Activated T-helper 2 cell treated with anti-CD3 and anti-CD28 coated beads, Interferon-gamma antibody, Interleukin-2, Interleukin-4, amounts not matched to agents 10 μg/mL and 5 μg/mL and 100 μg/mL, durations not matched to agents 14 hours and 24 hours and 36 hours (primary cell): ENCODE results near the gene SLC35B1. TPM values are rescaled to one million over a fixed set of nuclear protein-coding genes. Genes with fewer than 3 reads are reported as not detected.

ENCODE experiments used
- DNase-seq: peaks from one replicate; pipeline ENCODE4 v3.0.0; 2021; ENCODE audit warnings: low spot score
- H3K27ac Mint-ChIP-seq: one replicate; pipeline ENCODE4 v1.8.0; 2021; ENCODE audit warnings: mixed read lengths
- H3K27me3 Mint-ChIP-seq: one replicate; pipeline ENCODE4 v1.8.0; 2021; ENCODE audit warnings: low read depth, mixed read lengths
- H3K36me3 Mint-ChIP-seq: one replicate; pipeline ENCODE4 v1.8.0; 2021; ENCODE audit warnings: low read depth, mixed read lengths
- H3K4me1 Mint-ChIP-seq: one replicate; pipeline ENCODE4 v1.8.0; 2021; ENCODE audit warnings: low read depth, mixed read lengths
- H3K4me3 Mint-ChIP-seq: one replicate; pipeline ENCODE4 v1.8.0; 2021; ENCODE audit warnings: low read depth, mild to moderate bottlenecking, moderate library complexity, mixed read lengths
- H3K9me3 Mint-ChIP-seq: one replicate; pipeline ENCODE4 v1.8.0; 2021; ENCODE audit warnings: mixed read lengths
- intact Hi-C: fragments of 100-400 bp; cut with micrococcal nuclease; formaldehyde crosslinking; loops from one replicate; pipeline ENCODE4 v1.15.1; 2023
- total RNA-seq: library from RNA; stranded (reverse); gene quantifications from 2 replicates; pipeline ENCODE4 v1.2.3, GENCODE V29; 2022

SLC35B1 gene
- total RNA-seq, 1 donor from 2014 or later = 75.7 TPM

DNA sequence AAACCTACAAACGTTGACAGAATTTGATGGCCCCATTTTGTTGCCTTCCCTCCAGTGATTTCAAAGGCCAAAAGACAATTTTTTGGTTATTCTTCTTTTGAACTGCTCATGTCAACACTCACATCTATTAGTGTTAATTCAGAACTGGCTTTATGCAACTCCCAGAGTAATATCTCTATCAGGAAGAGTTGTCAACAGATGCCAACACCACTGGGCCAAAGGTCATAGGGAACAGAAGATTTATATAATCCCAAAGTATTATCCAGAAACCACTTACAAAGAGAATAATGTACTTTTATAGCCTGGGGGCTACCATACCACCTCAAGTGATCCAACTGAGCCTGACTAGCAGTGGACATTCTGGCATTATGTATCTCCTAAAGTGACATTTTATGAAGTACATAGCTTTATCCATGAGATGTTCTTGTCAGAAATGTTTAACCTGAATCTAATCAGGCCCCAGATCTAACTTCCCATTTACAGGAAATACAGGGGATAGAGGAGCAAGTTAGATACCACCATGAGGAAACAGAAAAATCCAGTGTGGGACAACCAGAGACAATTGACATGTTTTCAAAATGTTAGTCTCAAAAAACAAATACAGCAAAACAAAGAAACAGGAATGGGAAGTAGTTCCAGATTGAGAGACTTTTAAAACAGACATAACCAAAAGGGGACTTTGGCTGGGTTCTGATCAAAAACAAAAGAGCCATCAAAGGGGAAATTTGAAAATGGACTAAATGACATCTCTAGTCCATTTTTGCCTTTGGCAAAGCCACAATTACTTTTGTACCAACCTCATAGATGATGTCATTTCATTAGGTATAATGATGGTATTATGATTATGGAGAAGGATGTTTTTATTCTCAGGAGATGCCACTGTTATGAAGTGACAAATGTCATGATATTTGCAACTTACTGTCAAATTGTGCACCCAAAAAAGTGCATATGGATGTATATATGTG, 37.7 kb upstream of the SLC35B1 start:
- intact Hi-C loops = loop anchor here (10.0 kb wide), 1 partner anchor 551 kb away; no protein-coding TSS in a partner anchor
- Mint-ChIP-seq H3K27me3 (no peaks in the 10 kb centered on the region), H3K27ac (peak overlapping the region; percentile 69), H3K4me3 (peak overlapping the region; percentile 66), H3K9me3 (no peaks in the 10 kb centered on the region), H3K36me3 (peaks cover 21% of the 10 kb centered on the region), H3K4me1 (peaks cover 81% of the 10 kb centered on the region)
- DNase-seq = no peak

DNA sequence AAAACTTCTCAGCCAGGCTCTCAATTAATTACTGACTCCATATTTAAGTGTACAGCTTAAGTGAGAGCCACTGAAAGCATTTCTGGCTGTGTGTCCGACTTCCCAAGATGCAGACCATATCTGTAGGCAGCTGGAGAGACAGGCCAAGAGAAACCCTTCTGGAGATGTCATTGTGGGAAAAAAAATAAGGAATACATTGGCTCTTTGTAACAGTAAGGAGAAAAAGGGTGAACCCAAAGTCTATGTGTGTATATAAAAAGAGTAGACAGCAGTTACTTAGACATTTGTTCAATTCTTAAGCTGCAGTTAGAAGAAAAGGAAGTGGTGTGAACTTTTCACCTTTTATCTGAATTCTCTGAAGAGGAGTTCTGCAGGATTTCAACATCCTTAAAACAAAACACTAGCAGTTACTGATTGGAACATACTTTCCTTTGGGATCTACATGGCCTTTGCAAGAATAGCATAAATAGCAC, 34.4 kb upstream of the SLC35B1 start:
- no peak for DNase-seq
- Mint-ChIP-seq H3K9me3 (no peaks in the 10 kb centered on the region), H3K4me1 (peaks cover 78% of the 10 kb centered on the region), H3K4me3 (peak overlapping the region; percentile 79), H3K36me3 (peaks cover 17% of the 10 kb centered on the region), H3K27me3 (no peaks in the 10 kb centered on the region), H3K27ac (peak overlapping the region; percentile 96)
- intact Hi-C loops = loop anchor here (10.0 kb wide), 1 partner anchor 547 kb away; no protein-coding TSS in a partner anchor

DNA sequence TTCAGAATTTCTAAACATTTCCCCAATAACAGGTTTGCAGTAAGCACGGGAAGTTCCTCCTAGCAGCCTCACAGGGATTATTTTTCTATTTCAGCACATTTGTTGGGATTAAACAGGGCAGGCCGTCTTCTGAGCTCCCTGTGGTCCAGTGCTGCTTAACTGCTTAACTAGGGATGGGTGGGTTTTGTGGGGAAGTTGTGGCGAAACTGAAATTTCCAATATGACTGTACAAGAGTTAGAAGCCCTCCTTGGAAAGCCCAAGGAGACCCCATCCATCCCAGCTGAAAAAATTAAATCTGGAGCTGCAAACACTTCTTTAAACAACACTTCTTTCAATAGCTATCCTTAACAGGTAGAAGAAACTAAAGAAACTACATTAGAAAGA, 33.9 kb upstream of the SLC35B1 start:
- Mint-ChIP-seq H3K9me3 (no peaks in the 10 kb centered on the region), H3K4me3 (peak overlapping the region; percentile 79), H3K4me1 (peaks cover 77% of the 10 kb centered on the region), H3K36me3 (peaks cover 17% of the 10 kb centered on the region), H3K27ac (peak overlapping the region; percentile 96), H3K27me3 (no peaks in the 10 kb centered on the region)
- DNase-seq = no peak
- intact Hi-C loops = loop anchor here (10.0 kb wide), 1 partner anchor 547 kb away; no protein-coding TSS in a partner anchor

DNA sequence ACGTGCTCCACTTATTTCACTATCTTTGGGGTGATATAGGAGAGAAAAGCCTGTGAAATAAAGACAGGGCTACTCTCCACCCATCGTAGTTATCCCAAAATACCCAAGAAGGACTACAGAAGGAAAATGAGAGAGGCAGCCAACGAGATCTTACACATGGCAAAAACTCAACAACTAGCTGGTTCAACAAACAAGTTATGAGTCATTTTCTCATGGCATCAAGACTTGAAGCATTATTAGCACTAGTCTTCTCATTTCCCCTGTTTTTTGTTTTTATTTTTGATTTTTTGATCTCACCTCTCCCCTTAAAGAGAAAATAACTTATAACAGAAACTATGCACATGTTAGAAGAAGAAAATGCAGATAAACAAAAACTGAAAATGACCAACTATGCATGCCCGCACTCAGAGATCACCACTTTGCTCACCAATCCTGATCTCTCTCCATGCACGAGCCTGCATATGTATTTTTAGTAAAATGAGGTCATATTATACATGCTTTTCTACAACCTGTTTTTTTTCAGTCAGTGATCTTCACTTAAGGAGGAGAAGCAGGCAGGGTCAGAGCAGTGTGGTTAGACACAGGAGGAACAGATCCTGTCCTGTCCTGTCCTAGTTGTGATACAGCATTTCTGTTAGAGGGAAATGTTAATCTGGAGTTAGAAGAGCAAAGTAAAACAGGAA, 33.4 kb upstream of the SLC35B1 start:
- H3K4me1 Mint-ChIP-seq = peaks cover 75% of the 10 kb centered on the region
- no peaks in the 10 kb centered on the region for H3K27me3 Mint-ChIP-seq
- H3K27ac Mint-ChIP-seq = peak overlapping the region; percentile 96
- H3K36me3 Mint-ChIP-seq = peaks cover 21% of the 10 kb centered on the region
- peak overlapping the region; percentile 79 for H3K4me3 Mint-ChIP-seq
- no peak for DNase-seq
- intact Hi-C loops = loop anchor here (10.0 kb wide), 1 partner anchor 546 kb away; no protein-coding TSS in a partner anchor
- H3K9me3 Mint-ChIP-seq = no peaks in the 10 kb centered on the region

DNA sequence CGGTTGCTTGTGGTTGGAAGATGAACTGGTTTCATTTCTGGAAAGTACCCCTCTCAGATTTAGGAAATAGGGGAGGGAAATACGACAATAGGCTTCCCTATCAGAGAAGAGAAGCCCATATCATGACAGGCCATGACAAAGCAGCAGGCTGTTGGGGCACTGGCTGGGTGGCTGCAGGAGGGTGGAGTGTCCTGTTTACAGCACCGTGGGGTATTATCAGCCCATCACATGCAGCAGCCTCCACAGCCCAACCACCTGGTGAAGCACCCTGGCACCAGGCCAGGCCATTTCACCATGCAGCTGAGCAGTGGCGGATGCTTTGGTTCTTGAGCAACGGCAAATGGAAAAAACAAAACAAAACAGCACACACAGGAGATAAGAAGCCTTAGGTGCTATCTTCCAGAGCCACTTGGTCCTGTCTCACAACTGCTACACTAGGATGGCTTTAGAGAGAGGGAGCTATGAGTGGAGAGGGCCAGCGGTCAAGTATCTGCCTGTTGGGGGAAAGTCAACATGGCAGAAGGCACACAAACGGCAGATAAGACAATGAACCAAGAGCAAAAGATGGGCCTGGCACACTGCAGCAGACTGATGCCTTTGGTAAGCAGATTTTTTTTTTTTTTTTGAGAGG, 32.0 kb upstream of the SLC35B1 start:
- intact Hi-C loops = loop anchor here (1.0 to 10.0 kb wide), 4 partner anchors 8 to 545 kb away; partner anchors contain the start of gene KAT7
- H3K4me1 Mint-ChIP-seq = peaks cover 63% of the 10 kb centered on the region
- H3K36me3 Mint-ChIP-seq = peaks cover 16% of the 10 kb centered on the region
- H3K4me3 Mint-ChIP-seq = peak overlapping the region; percentile 79
- DNase-seq = peak; percentile 89
- no peaks in the 10 kb centered on the region for H3K9me3 Mint-ChIP-seq
- H3K27me3 Mint-ChIP-seq = no peaks in the 10 kb centered on the region
- H3K27ac Mint-ChIP-seq = peak overlapping the region; percentile 96

DNA sequence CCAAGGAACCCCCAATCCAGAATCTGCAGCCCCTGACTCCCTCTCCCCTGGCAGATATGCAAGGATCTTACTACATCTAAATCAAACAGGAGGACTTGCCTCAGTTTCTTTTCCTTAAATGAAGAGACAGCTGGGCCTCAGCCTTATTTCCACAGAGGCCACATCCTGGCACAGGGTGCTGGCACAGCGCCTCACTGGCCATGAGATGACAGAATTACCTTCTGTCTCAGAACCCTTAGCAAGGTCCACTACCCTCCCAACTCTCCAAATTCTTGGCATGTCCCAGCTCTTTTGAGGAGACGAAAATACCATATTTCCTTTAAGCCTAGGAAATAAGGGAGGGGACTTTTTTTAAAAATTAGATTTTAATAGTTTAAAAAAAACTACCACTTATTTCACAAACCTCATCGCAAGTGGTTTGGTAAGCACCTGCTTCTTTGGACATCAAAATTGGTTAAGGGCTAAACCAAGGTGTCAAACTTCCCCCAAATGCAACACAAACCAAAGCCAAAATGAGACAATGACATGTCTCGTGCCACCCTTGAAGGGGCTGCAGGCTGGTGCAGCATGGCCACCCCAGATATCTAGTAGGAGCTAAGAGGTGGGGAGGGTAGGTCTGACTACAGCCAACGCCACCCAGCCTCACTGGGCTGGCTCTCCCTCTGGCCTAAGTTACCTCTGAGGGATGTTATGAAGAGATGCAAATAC, 30.8 kb upstream of the SLC35B1 start:
- H3K4me1 Mint-ChIP-seq = peaks cover 64% of the 10 kb centered on the region
- peak overlapping the region; percentile 96 for H3K27ac Mint-ChIP-seq
- H3K36me3 Mint-ChIP-seq = peaks cover 18% of the 10 kb centered on the region
- H3K27me3 Mint-ChIP-seq = no peaks in the 10 kb centered on the region
- no peak for DNase-seq
- peak overlapping the region; percentile 79 for H3K4me3 Mint-ChIP-seq
- H3K9me3 Mint-ChIP-seq = no peaks in the 10 kb centered on the region
- intact Hi-C loops = loop anchor here (1.0 kb wide), 3 partner anchors 9 to 50 kb away; partner anchors contain the start of gene KAT7

DNA sequence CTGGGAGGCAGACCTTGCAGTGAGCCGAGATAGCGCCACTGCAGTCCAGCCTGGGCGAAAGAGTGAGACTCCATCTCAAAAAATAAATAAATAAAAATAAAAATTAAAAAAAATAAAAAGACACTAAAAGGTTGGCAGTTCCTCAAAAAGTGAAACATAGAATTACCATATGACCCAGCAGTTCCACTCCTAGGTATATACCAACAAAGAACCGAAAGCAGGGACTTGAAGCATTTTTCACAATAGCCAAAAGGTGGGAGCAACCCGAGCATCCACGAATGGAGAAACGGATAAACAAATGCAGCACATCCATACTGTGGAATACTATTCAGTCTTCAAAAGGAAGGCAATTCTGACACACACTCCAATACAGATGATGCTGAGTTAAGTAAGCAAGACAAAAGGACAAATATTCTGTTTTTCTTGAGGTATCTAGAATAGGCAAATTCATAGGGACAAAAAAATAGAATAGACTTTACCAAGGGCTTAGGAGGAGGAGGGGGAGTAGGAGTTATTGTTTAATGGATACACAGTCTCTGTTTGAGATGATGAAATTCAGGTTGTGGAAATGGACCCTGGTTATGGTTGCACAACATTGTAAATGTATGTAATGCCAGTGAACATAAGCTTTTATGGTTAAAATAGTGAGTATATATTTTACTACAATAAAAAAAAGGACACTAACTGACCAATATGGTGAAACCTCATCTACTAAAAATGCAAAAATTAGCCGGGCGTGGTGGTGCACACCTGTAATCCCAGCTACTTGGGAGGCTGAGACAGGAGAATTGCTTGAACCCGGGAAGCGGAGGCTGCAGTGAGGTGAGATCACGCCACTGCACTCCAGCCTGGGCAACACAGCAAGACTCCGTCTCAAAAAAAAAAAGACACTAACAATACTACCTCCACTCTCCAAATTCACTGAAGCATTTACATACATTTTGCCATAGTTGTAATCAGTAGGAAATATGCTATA, 27.0 kb upstream of the SLC35B1 start:
- Mint-ChIP-seq H3K9me3 (no peaks in the 10 kb centered on the region), H3K27me3 (no peaks in the 10 kb centered on the region), H3K4me1 (peaks cover 50% of the 10 kb centered on the region), H3K36me3 (peaks cover 35% of the 10 kb centered on the region), H3K27ac (no peak overlapping the region), H3K4me3 (no peak overlapping the region)
- no peak for DNase-seq
- intact Hi-C loops = no loop called here

DNA sequence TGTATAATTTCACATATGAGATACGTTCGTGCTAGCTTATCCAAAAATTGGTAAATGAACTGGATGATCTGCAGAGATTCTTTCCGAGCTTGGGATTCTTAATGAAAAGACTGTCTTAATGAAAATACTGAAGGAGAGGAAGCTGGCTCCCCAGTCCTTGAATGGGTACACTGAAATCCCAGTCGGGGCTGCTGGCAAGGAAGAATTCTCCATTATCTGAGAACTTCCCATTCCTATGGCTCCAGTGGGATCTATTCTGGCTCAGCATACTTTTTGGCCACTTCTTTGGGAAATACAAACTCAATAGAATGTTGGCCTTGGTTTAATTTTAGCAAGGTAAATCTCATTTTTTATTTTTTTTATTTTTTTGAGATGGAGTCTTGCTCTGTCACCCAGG, 23.7 kb upstream of the SLC35B1 start:
- intact Hi-C loops = no loop called here
- Mint-ChIP-seq H3K4me1 (peaks cover 31% of the 10 kb centered on the region), H3K27ac (no peak overlapping the region), H3K4me3 (no peak overlapping the region), H3K9me3 (no peaks in the 10 kb centered on the region), H3K36me3 (peaks cover 49% of the 10 kb centered on the region), H3K27me3 (no peaks in the 10 kb centered on the region)
- DNase-seq = no peak

DNA sequence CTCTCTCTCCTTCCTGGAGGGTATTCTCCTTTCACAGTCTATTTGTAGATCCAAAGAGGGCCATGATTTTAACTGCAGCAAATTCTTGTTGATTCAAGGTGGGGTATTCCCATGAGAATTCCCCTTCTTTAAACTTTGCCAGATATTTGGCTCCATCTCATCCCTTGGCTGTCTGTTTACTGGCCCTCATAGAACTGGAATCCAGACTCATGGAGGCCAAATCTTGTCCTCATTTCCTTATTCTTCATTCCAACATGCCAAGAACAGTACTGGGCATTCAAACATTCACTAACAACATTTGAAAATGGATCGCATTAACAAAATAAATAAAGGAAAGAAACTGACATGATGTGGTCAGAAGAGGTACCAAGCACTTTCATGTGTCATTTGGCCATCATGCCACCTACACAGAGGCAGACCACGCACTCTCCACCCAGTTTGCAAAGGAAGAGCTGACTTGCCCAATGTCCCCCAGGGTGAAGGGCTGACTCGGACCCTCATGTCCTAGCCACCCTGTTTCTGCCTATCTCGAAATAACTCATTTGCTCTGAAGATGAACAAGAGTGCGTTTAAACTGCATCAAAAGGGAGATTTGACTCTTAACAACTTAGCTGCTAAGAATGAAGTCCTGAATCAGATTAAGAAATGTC, 23.1 kb upstream of the SLC35B1 start:
- DNase-seq = no peak
- no peak overlapping the region for H3K27ac Mint-ChIP-seq
- intact Hi-C loops = no loop called here
- no peaks in the 10 kb centered on the region for H3K27me3 Mint-ChIP-seq
- H3K4me3 Mint-ChIP-seq = no peak overlapping the region
- H3K36me3 Mint-ChIP-seq = peaks cover 52% of the 10 kb centered on the region
- peaks cover 31% of the 10 kb centered on the region for H3K4me1 Mint-ChIP-seq
- no peaks in the 10 kb centered on the region for H3K9me3 Mint-ChIP-seq

DNA sequence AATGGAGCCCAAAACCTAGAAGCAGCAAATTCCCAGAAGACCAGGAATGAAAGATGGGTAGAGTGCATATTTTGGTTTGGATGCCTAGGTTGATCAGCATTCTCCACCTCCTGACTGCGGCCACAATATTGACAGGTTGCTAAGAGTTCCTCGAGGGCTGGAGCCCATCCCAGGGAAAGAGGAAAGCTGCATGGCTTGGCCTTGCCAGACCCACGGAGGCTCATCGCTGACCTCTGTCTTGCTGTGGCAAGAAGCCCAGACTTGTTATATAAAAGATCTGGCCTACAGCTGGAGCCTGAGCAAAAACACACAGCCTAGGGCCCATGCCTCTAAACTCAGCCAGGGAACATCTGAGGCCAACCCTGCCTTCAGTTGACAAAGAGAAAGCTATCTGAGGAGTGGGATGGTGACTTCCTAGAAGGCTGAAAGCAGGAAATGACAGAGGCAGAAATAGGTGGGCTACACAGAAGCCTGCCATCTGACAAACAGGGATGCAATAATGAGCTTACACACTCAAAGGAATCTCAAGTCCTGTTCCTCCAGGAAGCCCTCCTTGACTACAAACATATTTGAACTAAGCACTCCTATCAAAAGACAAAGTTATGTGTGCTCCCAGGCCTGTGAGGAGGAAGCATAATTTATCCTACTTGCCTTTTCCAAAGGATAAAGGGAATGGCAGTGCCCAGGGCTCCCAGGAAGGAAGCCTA, 22.5 kb upstream of the SLC35B1 start:
- Mint-ChIP-seq H3K27me3 (no peaks in the 10 kb centered on the region), H3K4me3 (no peak overlapping the region), H3K36me3 (peaks cover 59% of the 10 kb centered on the region), H3K4me1 (peaks cover 31% of the 10 kb centered on the region), H3K27ac (no peak overlapping the region), H3K9me3 (no peaks in the 10 kb centered on the region)
- intact Hi-C loops = no loop called here
- DNase-seq = no peak
